Activated T-helper 9 cell treated with anti-CD3 and anti-CD28 coated beads, Interleukin-2, amount 50 U/mL, for 16 hours (primary cell): Measurements from ENCODE around the gene WT1.
"Not testable (repeated sequence)": the region's sequence is repeated elsewhere in the genome, so short reads cannot be mapped to it uniquely, and the experiment has no call there.

Experiments
- DNase-seq: peaks from one replicate; pipeline ENCODE4 v3.0.0-alpha.2; 2020; ENCODE audit warnings: low read depth

The WT1 gene

GRCh38 chr11:32435511-32435941 is at the start of gene WT1:
TSS of gene WT1 (minus strand) at chr11:32435539.
- no peak for DNase-seq

DNA sequence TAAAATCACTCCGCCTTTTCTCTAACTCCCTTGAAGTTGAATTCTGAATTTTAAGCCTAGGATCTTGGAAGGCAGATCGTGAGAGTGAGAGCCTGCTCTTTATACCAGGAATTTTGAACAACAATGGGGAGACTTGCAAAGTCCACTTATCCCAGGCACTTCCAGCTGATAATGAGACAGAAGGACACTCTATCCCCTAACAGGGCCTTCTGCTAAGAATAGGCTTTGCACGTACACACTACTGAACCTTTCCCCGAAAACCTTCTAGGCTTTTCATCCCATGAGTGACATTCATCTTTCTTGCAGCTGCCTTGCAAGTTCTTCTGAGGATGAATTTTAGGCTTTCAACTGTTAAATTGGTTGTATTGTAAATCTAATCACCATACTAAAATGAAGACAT is 44.0 kb upstream of the WT1 start:
- DNase-seq = no peak

GRCh38 chr11:32478277-32478731 is 43.0 kb upstream of the WT1 start:
- DNase-seq = no peak

- no peak for DNase-seq
Observed at GRCh38 chr11:32473282-32473909, 38.1 kb upstream of the WT1 start.

DNA sequence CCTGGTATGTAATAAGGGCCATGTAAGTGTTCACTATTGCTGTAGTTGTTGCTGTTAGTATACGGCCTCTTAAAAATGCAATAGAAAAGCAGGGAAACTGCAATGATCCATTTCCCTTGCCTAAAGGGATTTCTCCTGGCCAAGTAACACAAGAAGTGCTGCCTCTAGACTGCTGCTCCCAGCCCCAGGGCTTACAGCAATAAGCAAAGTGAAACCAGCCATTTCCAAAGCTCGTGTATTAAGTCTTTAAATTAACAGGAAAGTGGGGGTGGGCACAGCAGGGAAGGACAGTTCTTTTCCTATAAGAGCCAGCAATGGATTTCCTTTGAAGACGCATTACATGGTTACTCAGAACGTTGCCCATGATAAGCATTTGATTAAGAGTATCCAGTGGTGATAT is 36.9 kb upstream of the WT1 start:
- no peak for DNase-seq

DNA sequence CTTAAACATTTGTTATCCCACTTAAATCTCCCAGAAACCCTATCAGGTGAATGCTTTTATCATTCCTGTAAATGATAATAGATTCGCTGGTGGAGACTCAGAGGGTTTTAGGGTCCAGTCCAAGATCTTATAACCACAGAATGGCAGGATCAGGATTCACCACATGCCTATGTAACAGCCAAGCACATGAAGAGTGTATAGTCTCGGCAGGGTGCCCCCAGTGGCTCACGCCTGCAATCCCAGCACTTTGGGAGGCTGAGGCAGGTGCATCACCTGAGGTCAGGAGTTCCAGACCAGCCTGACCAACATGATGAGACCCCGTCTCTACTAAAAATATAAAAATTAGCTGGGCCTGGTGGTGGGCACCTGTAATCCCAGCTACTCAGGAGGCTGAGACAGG is 36.2 kb upstream of the WT1 start:
- DNase-seq = not testable (repeated sequence)

GRCh38 chr11:32469791-32470190 is 34.5 kb upstream of the WT1 start:
- no peak for DNase-seq

- no peak for DNase-seq
Observed at GRCh38 chr11:32466279-32466915, 31.1 kb upstream of the WT1 start.

DNA sequence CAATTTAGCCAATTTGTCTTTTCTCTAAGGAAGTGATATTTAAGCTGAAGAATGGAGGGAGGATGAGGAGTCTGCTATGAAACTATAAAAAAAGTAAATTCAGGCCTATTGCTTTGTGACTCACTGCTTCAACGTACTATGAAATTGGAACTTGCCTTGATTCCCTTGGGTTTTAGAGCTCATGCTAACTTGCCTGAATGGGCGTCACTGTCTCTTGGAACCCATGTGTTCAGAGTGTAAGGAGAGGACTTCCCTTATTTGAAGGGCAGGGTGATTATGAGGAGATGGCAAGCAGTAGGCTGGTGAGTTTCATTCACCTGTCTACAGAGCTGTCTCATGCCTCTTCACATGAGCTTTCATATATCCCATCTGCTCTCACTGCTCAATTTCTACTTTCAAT is 28.7 kb upstream of the WT1 start:
- DNase-seq = no peak

DNA sequence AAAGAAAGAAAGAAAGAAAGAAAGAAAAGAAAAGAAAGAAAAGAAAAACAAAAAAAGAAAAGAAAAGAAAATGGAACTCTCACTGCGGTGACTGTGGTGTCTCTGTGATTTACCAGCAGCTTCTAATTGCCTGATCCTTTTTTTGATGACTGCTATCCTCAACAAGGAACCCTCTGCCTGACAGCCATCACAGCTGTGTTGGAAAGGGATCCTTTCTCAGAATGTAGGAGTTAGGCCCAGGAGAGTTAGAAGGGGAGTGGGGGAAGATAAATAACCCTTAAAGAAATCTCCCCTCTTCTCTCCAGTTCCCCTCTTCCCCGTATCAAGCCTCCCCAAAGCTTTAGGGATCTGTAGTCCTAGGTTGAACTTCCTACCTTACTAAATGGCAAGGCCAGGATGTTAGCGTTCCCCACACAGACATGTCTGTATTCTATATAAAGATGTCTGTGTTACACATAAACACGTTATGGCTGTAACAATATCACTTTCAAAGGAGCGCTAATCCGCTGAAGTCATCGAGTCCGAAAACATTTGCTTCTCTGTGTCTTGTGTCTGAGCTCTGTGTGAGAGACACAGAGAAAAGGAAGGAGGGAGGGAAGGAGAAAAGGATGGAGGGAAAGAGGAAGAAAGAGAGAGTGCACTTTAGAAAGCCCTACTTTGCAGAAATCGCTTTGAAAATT is 26.8 kb upstream of the WT1 start:
- no peak for DNase-seq

DNA sequence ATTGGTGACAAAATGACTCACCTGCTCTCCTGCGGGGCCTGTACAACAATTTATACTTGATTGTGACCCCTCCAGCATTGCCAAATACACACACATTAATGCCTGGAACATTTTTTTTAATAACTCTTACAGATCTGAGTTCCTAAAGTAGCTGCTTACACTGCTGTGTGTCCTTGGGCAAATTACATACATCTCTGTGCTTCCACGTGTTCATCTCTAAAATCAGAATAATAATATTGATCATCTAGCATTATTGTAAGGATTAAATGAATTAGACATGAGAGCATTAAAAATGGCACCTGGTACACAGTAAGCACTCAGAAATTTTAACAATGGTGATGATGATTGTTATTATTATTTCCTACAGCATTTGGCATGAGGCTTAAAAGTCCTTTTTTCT is 21.5 kb upstream of the WT1 start:
- no peak for DNase-seq

GRCh38 chr11:32454993-32455392 is 19.7 kb upstream of the WT1 start:
- no peak for DNase-seq

DNA sequence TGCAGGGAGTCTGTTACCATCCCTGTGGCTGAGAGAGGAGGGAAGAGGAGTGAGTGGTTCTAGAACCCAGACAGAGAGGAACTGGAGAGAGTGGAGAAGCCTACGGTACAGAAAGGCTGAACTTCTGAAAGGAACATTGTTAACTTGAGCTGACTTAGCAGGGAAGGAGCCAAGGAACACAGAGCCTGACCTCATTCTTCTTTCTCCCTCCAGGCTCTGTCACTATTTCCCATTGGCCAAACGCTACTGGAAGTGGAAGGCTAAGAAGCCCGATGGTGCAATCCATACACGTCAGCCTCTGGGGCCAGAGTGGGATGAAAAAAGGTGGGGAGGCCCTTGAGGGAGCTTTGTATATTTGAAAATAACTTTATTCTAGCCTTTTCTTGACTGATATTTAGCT is 16.5 kb upstream of the WT1 start:
- no peak for DNase-seq

- DNase-seq = no peak
Observed at GRCh38 chr11:32450372-32450771, 15.0 kb upstream of the WT1 start.

DNA sequence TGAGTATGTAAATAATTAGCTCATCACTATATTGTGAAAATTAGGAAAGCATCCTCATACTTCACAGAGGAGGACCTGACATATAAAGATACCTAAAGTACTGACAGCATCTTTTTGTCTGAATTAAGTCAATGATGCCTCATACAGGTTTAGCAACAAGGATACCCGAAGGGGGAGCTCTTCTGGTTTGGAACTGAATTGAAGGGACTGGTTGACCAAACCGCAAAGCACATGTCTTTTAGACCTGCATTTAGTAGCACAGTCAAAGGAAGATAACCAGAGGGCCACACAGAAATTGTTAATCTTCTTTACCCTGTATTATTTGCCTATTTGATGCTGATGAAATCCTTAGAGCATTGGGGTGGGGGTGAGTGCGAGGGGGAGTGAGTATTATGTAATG is 12.9 kb upstream of the WT1 start:
- no peak for DNase-seq

- no peak for DNase-seq
Observed at GRCh38 chr11:32447252-32447651, 11.9 kb upstream of the WT1 start.

GRCh38 chr11:32446227-32446626 is 10.9 kb upstream of the WT1 start:
- DNase-seq = no peak

DNA sequence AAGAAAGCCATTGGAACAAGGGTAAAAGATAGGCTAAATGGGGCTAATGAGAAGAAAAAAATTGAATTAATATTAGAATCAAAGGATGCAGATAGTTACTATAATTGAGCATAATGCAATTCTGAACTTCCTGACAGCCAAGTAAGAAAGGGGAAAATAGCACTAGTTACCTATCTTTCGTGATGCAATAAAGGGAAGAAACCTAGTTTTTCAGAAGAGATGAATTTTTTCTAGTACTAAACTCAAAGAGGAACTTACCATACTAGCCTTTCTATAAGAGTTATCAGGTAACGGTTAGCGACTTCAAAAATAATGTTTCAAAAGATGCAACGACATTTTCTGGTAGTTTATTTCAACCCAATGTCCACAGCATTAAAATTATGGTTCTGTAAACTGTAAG is 8.8 kb upstream of the WT1 start:
- DNase-seq = no peak

DNA sequence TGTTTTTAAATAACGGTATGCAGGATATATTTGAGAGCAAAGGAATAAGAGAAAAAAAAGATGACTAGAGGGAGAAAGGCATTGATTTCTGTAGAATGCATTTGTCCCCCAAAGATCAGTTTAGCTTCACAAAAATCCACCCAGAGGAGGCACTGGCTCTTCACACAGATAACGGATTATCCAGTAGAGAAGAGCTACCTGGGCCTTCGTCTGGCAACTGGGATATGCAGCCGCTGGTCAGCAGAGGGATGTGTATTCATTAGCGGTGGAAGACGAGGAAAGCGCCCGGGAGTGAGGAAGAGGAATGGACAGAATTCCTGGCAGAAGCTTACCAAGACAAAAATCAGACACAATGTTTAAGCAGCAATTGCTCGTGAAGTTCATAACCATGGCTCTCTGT is 5.6 kb upstream of the WT1 start:
- DNase-seq = no peak

GRCh38 chr11:32440312-32440908 is 5.1 kb upstream of the WT1 start:
- no peak for DNase-seq

DNA sequence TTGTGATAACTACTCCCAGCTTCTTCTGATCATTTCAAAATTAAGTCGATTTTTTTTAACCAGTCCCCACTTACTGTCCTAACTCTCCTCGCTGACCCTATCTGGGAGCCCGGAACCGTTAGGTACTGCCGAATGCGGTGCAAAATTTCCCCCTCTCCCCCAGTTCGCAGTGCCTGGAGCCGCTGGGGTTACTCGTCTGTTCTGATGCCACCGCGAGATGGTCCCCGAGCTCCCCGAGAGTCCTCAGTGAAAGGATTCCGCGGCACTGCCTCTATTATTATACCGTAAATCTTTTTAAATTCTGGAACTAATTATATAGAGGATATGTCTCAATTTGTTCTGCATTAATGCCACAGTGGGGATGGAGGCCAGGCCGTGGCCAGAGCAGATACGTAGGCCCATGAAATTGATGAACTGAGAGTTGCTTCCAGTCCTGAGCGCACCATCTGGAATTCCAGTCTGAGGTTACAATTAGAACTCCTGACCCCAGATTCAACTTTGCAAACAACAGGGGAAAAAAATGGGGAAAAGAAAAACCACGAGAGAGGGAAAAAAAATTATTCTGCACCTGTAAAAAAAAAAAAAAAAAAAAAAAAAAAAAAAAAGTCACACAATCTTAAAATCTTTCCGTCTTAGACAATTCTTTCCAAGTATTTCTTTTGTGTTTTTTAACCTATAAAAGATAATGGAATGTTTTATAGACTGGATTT is 4.3 kb upstream of the WT1 start:
- no peak for DNase-seq

DNA sequence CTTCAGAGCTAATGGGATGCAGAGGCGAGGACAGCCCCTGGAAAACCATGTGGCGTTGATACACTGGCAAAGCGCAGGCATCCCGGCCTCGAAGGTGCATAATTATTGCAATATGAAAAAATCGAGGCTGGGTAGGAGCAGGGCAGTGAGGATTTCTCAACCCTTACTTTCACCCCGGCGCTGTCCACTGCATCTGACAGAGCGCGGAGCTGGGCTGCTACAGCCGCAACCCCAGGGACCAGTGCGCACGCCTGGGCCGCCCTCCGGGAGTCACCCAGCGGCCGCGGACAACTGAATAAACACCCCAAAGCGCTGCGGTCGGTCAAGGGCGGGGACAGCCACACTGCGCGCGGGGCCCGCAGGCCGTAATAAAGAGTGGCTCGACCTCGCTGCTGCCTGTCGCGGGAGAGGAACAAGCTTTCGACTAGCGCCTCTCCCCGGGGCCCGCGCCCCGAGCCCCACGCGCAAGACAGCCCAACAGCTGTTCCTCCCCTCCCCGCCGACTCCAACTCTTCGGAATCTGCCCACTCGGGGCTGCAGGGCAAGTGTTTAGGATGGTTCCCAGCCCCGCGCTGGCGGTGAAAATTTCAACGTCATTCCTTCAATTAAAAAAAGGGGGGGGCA is 3.6 kb upstream of the WT1 start:
- DNase-seq = no peak
